Measurements from ENCODE around the gene PPP2R2B.
"Not testable (repeated sequence)": the region's sequence is repeated elsewhere in the genome, so short reads cannot be mapped to it uniquely, and the experiment has no call there.

- not testable (repeated sequence) for TF ChIP-seq FOXA1 (IDR thresholded peaks at IDR 0.05); PKNOX1 (IDR thresholded peaks at IDR 0.05); BHLHE40 (IDR thresholded peaks at IDR 0.05; ENCODE audit: borderline replicate concordance); FOXM1 (IDR thresholded peaks at IDR 0.05; ENCODE audit: borderline replicate concordance); ARNT (IDR thresholded peaks at IDR 0.05); SP1 (IDR thresholded peaks at IDR 0.05); HDGF (IDR thresholded peaks at IDR 0.05; ENCODE audit: borderline replicate concordance); SUZ12 (IDR thresholded peaks at IDR 0.05); ZNF384 (IDR thresholded peaks at IDR 0.05); FOXK2 (IDR thresholded peaks at IDR 0.05)
These were observed 149.8 kb downstream of the PPP2R2B start for GRCh38 chr5:146728746-146729145.
